Breast epithelium (tissue), 3 donors: ENCODE data around the gene CXCL11.

ENCODE experiments used
- POLR2A ChIP-seq: fragments of 450-650 bp; IDR thresholded peaks from one replicate; pipeline ENCODE4 v1.6.1; 2016; ENCODE audit warnings: antibody characterized with exemption, mild to moderate bottlenecking, moderate library complexity
- TF ChIP-seq, protein P1 (sequence below), 3 donors: fragments of 450-650 bp; IDR thresholded peaks; one replicate each; pipeline ENCODE4 v1.5.1; 2016 to 2017; ENCODE audit warnings: antibody characterized with exemption in 3 of 3, mild to moderate bottlenecking in 3 of 3, moderate library complexity in 3 of 3

DNA sequence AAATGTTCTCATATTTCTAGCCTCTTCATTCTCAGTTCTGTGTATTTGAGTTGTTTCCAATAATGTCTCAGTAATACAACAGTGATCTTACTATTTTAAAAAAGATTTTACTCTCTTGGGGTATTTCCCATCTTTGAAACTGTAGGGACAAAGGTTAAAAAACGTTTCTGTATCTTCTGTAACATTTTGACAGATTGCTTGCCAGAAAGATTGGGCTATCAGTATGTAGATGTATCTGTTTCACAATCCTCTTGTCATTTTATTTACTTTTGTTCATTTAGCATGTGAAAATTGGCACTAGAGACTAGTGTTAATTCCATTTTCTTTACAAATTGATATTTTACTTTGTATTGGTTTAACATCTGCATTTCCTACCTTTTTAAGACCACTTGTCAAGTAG lies 22.3 kb downstream of the CXCL11 start:
- TF ChIP-seq, protein P1, sequence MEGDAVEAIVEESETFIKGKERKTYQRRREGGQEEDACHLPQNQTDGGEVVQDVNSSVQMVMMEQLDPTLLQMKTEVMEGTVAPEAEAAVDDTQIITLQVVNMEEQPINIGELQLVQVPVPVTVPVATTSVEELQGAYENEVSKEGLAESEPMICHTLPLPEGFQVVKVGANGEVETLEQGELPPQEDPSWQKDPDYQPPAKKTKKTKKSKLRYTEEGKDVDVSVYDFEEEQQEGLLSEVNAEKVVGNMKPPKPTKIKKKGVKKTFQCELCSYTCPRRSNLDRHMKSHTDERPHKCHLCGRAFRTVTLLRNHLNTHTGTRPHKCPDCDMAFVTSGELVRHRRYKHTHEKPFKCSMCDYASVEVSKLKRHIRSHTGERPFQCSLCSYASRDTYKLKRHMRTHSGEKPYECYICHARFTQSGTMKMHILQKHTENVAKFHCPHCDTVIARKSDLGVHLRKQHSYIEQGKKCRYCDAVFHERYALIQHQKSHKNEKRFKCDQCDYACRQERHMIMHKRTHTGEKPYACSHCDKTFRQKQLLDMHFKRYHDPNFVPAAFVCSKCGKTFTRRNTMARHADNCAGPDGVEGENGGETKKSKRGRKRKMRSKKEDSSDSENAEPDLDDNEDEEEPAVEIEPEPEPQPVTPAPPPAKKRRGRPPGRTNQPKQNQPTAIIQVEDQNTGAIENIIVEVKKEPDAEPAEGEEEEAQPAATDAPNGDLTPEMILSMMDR (IDR thresholded peaks at IDR 0.05), result no peak
- no peak for TF ChIP-seq POLR2A
